ENCODE data around the gene EMILIN1.

DNA sequence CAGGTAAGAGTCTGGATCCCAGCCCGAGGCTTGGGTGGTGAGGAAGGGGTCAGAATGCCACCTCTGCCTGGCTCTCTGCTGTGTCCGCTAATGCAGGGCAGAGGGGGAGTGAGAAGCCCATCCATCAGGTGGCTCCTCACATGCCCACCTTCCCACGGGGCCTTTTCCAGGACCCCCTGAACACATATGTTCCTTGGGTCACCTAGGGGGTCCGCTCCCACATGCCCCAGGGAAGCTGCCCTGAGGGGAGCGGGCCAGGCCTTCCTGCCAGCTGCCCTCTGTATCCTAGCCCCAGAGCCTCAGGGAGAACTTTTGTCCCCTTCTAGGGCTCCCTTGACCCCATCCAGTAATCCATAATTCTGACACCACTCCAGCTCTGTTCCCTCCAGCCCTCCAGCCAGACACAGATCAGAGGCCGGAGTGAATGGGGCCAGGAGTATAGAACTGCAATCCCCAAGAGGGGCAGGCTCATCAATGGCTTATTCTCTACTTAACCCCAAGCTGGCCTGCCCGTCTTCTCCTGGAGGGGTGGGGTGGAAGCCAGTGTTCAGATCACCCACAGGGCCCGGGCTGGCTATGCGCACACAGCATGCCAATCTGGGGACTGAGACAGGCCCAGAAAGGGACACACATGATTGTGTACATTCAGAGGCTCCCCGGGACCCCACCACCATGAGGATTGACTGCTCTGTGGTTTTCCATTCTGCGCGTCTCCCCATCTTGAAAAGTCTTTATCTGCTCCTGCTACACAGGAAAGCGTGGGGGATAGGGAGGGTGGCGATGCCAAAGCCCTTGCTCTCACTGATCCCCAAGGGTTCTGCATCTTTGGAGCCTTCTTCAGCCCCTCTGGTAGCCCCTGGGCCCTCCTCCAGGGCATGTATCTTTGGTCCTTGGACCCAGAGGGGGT lies 1.1 kb downstream of the EMILIN1 start:
- TF ChIP-seq RFX5 (IDR thresholded peaks at IDR 0.05; ENCODE audit: low read length) (no peak), TAF1 (IDR thresholded peaks at IDR 0.05; ENCODE audit: borderline replicate concordance, low read depth, low read length) (no peak), SMC3 (IDR thresholded peaks at IDR 0.05; ENCODE audit: low read depth, low read length) (no peak), RAD21 (IDR thresholded peaks at IDR 0.05; ENCODE audit: low read length) (no peak)

All from SK-N-SH (cell line).